Myocyte (in vitro differentiated cells): Measurements from ENCODE around the gene ATP6V1A. TPM values are rescaled to one million over a fixed set of nuclear protein-coding genes. Genes with fewer than 3 reads are reported as not detected.
"Not testable (repeated sequence)": the region's sequence is repeated elsewhere in the genome, so short reads cannot be mapped to it uniquely, and the experiment has no call there.

Experiments
- DNase-seq: peaks from one replicate; pipeline ENCODE4 v3.0.0-alpha.2; 2012; ENCODE audit warnings: low read depth
- total RNA-seq: library from RNA; depleted of rRNA; stranded (reverse); fragments of >200 nt; gene quantifications from 2 replicates; pipeline ENCODE4 v1.2.3, GENCODE V29; 2014

Gene ATP6V1A
- total RNA-seq, 1 donor from 2014 or later, result 54.7 TPM

DNA sequence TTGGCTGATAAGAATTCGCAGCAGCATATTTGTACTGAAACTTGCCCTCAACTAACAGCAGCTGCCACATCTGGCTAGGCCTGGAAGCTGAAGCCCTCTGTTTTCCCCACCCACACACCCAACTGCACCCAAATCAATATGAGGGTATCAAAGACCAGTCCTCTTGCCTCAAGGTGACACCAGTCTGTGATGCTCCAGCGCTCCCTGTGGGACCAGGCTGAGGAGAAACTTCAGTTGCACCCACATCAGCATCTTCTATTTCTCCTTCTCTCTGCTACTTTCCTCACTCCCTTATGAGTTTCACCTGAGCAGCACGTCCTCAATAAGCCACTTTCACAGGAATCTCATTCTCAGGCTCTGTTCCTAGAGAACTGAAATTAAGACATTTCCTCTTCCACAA, 73.0 kb downstream of the ATP6V1A start:
- DNase-seq, result no peak

DNA sequence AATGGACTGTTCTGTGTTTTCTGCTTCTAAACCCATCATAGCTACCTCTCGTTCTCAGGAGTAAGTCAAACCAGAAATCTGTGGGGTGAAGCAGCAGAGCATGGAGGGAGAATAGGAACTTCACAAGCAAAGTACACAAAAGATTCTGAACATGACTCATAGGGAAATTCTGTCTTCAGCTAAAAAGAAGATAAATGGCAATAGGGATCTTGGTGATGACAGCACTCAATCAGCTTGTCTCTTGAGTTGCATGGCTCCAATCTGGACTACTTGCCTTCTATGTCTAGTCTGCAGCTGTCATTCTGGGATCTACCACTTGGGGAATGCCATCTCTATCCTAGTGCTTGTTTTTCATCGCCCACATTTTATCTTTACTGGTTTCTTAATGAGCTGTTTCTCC, 78.3 kb downstream of the ATP6V1A start:
- peak; percentile 19 for DNase-seq

DNA sequence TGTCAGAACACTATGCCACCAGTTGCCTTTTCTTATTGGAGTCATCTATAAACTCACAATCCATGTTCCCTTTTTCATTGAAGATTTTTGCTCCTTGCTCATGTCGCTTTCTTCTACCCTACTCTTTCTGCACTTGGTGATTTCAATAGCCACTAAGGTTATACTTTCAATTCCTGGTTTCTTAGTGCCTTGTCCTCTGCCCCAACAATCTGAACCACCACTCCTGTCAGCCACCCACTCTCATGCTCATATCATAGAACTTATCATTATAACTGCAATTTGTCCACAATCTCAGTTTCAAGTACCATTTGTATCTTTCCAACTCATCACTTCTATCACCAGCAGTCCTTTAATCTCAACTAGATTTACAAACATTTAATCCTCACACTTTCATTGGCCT, 81.8 kb downstream of the ATP6V1A start:
- no peak for DNase-seq

- DNase-seq, result no peak
Observed at GRCh38 chr3:113829576-113830354, 82.9 kb downstream of the ATP6V1A start.

GRCh38 chr3:113831103-113831355, 84.2 kb downstream of the ATP6V1A start:
- DNase-seq, result no peak

DNA sequence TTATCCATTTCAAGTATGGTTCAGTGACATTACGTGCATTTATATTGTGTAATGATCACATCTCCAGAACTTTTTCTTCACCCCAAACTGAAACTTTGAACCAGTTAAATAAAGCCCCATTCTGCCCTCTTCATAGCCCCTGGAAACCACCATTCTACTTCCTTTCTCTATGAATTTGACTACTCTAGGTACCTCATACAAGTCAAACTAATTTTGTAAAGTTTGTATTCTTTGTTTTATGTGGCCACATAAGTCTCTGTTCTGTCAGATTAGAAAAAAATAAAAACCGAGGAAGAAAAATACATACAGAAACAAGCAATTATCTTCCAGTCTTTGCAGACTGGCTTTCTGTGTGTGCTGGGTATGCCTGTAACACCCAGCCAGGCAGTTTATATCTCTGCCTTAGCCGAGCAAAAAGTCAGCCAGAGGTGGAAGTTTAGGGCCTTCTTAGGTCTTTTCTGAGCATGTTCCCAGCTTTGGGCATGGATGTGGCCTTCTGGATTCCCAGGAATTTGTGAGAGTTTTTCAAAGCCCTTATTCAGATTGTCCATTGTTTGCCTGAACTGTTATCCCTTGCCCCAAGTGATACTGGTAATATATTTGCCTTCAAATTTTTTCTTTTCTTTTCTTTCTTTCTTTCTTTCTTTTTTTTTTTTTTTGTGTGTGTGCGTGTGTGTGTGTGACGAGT, 85.8 kb downstream of the ATP6V1A start:
- DNase-seq, result no peak

GRCh38 chr3:113834983-113835382, 88.1 kb downstream of the ATP6V1A start:
- DNase-seq, result no peak

DNA sequence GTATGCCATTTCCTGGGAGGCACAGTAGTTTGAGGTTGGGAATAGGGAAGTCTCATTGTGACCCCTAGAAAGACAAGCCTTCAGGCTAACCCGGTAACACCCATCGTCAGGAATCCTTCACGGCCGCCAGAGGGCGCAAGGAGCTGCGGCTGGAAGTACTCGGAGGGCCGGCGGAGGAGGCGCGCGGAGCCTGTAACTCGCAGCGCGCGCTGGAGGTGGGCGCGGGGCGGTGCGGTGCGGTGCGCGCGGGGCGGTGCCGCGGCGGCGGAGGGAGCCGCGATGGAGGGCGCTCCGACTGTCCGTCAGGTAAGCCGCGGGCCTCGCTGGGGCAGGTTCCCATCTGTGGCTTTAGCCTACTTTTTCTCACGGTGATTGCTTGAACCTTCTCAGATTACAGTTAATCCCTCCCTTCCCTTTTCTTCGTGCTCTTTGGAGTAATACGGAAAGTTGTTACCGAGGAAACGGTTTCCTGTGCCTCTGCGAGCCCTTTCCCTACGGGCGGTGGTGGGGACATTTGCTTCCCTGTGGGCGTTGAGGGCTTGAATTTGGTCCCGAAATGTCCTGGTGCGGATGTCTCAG, 91.9 kb downstream of the ATP6V1A start, which contains the start of gene GRAMD1C:
TSS of gene GRAMD1C (plus strand) at position 158 of the 579 bp plus-strand sequence. CDS start at position 280, 122 bp downstream.
- peak; percentile 87 for DNase-seq

DNA sequence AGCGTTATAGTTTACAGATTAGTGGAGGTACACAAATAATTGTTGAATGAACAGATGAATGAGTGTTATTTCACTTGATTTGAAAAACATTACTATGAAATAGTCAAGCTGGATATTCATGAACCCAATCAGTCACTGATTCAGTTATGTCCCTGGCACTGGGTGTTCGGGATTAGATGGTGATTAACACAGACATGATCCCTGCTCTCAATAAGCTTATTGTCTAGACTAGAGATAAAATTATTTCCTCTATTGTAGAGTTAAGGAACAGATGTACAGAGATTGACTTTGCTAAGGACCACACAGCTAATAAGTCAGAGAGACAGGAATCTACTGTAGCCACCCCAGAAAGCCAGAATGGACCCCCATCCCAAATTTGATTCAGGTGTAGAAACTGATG, 92.7 kb downstream of the ATP6V1A start:
- no peak for DNase-seq

- DNase-seq, result peak; percentile 69
Observed at GRCh38 chr3:113844622-113845222, 97.9 kb downstream of the ATP6V1A start.

DNA sequence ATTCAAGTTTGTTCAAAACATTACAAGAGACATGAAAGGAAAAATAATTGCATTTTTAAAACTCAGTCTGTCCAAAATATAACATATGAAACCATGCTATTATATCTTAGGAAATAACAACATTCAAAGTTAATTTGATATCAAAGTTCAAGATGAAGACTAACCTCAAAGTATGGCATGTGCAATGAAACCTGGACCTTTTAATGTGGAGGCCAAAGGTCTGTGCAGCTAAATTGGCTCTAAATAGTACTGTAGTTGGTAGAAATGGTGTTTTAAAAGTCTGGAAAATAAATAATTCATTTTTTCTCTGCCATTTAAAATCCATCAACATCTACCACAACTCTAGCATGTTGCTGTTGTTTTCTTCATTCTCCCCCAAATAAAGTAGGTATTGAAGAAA, 100.4 kb downstream of the ATP6V1A start:
- DNase-seq, result no peak

- no peak for DNase-seq
Observed at GRCh38 chr3:113847664-113848461, 101.0 kb downstream of the ATP6V1A start.

DNA sequence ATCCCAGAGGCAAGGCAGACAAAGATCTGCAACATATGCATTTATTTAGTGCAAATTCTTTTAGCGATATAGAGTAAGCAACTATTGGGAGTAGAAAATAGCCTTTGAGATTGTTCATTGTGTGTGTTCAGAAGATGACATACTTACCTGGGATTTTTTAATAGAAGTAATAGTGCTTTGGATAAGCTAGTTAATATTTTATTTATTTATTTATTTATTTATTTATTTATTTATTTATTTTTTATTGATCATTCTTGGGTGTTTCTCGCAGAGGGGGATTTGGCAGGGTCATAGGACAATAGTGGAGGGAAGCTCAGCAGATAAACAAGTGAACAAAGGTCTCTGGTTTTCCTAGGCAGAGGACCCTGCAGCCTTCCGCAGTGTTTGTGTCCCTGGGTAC, 102.2 kb downstream of the ATP6V1A start:
- not testable (repeated sequence) for DNase-seq

- DNase-seq, result not testable (repeated sequence)
Observed at GRCh38 chr3:113849841-113850240, 103.0 kb downstream of the ATP6V1A start.

- DNase-seq, result not testable (repeated sequence)
Observed at GRCh38 chr3:113850391-113850790, 103.6 kb downstream of the ATP6V1A start.

DNA sequence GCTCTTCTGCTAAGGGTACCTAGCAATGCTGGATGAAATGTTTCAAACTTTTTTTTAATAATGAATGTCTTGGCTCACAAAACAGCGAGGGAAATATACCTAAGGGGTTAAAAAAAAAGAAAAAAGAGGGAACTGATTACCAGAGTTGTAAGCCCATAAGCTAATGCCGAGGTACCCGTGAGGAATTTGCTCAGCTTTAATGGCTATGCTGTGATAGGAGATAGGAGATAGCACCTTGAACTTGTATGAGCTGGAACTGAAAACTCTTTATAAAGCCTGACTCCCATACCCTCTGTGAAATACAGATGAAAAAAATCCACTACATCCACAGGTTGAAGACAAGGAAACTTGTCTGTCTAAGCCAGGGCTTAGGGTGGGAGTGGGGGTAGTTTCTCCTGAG, 105.7 kb downstream of the ATP6V1A start:
- no peak for DNase-seq

Other genes with a start within 250 kb of the ATP6V1A start
- 5.5 and 13.0 TPM in 2 replicates for gene SPICE1, start 231.9 kb upstream of the ATP6V1A start, total RNA-seq
- gene SIDT1, start 214.5 kb upstream of the ATP6V1A start, total RNA-seq, result 0.24 TPM in 1 of 2 replicates, not detected in the other
- gene USF3, start 50.4 kb upstream of the ATP6V1A start, total RNA-seq, result 22.5 and 23.7 TPM in 2 replicates
- gene NAA50, start 786 bp upstream of the ATP6V1A start, total RNA-seq, result 188 and 263 TPM in 2 replicates
- 0.13 and 0.16 TPM in 2 replicates for gene GRAMD1C, start 91.8 kb downstream of the ATP6V1A start, total RNA-seq
- gene ZDHHC23, start 201.0 kb downstream of the ATP6V1A start, total RNA-seq, result 0.11 TPM in 1 of 2 replicates, not detected in the other